Left lobe of liver (tissue), 2 donors: ENCODE measurements around the gene PFKFB3. TPM values are rescaled to one million over a fixed set of nuclear protein-coding genes. Genes with fewer than 3 reads are reported as not detected.
A peak's percentile ranks its signal among the peaks of the same experiment; 100 is the strongest.
"Not testable (repeated sequence)": the region's sequence is repeated elsewhere in the genome, so short reads cannot be mapped to it uniquely, and the experiment has no call there.

Experiments used
- ATAC-seq: fragments of 200-7000 bp; cut with Tn5 transposase; one replicate; pipeline ENCODE4 v1.9.1; 2020; ENCODE audit warnings: mild to moderate bottlenecking, moderate library complexity
- DNase-seq: peaks from one replicate; pipeline ENCODE4 v3.0.0-alpha.2; 2020; ENCODE audit warnings: low spot score
- total RNA-seq: library from RNA; stranded (reverse); gene quantifications from one replicate; pipeline ENCODE4 v1.2.1, GENCODE V29; 2021
- donor health status: DM: no; HTN: no; CAD: no; lungs with moderate emphysema.
- donor health status: DM: no; HTN: yes; CAD: no.

The PFKFB3 gene
- total RNA-seq, 1 donor from 2014 or later: 39.2 TPM

DNA sequence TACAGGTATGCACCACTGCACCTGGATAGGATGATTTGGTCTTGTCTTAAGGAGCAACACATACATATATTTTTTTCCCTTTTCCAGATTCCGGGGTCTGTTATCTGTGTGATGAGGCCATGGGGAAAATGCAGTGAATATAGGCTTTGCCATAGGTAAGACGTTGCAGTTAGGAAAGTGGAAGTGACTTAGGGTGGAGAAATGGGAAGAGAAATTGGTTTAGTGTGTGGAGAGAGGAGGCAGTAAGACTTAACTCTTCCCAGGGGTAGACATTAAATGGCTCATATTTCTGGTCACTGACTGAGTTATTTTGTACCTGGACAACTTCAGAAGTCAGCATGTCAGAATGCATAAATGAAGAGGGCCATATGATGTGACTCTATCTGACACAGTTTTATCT is 66.7 kb downstream of the PFKFB3 start:
- ATAC-seq (no peak), DNase-seq (no peak)

DNA sequence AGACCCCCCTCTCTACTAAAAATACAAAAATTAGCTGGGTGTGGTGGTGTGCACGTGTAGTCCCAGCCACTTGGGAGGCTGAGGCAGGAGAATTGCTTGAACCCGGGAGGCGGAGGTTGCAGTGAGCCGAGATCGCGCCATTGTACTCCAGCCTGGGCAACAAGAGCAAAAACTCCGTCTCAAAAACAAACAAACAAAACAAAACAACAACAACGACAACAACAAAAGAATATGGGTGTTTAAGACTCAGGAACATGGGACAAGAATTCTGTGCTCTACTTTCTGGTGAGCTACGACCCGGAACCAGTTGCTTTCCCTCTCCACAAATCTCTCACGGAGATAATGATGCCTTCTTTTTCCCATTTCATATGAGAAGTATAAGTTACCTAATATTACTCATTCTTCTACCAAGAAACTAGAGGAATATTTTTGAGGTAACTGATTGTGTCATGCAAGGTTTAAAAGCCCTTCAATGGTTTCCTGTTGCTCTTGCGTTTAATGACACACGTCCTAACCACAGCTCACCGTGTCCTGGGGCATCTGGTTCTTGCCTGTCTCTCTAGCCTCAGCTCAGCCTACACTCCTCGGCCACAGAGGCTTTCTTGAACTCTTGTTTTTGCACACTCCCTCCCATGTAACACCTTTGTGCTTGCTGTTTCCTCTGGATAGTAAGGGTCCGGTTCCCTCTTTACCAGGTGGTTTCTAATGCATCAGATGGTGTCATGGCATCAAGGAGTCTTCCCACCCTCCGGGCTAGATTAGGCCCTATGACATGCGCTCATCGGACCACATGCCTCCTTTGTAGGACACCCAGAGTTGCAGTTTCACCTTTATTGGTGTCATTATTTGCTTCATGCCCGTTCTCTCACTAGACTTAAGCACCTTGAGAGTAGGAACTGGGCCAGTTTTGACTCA is 67.5 kb downstream of the PFKFB3 start:
- ATAC-seq: no peak
- DNase-seq: no peak

DNA sequence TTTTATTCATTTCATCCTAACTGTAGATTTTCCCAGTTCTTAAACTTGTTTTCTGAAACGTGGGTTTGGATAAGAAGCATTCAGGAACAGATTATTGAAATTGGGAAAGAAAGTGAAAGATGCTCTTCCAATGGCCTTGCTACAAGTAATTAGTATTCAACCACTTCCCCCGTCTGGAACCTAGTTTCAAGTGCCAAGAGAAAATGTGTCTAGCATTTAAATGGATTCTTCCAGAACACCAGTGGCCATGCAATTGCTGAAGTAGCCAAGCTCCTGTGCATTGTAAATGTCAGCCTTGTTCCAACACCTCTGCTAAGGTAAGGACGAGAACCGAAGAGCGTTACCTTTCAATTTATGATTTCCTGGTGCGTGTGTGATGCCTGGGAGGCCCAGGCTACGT is 68.2 kb downstream of the PFKFB3 start:
- no peak for ATAC-seq
- DNase-seq: no peak

DNA sequence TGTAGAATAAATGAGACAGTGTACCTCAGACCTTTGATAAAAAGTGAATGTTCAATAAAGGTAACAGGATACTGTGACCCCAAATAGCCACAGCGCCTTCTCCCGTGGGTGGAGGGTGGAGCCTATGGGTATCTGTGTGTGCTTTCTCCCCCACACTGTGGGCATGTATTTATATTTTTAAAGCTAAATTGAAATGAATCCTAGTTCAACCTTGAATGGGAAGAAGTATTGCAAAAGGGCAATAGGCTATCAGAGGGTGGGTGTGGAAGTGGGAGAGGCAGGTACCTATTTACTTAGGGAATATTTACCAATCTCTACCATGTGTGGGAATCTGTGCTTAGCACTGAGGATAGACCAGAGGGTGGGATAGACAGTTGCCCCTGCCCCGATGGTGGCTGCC is 68.9 kb downstream of the PFKFB3 start:
- ATAC-seq (peak; percentile 74), DNase-seq (peak; percentile 85)

DNA sequence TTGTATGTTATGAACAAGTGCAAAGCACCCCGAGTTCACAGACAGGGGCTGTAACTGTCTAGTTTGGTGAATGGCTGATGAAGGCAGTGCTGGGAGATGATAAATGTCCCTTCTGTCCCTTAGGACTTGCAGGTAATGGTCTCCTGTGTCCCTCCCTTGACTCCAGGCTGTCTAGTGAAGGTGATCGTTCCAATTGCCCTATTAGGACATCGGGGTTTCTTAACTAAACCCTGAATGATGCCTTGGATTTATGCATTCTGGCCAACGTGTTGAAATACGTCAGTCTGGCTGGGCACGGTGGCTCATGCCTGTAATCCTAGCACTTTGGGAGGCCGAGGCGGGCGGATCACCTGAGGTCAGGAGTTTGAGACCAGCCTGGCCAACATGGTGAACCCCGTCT is 69.4 kb downstream of the PFKFB3 start:
- ATAC-seq: peak; percentile 59

DNA sequence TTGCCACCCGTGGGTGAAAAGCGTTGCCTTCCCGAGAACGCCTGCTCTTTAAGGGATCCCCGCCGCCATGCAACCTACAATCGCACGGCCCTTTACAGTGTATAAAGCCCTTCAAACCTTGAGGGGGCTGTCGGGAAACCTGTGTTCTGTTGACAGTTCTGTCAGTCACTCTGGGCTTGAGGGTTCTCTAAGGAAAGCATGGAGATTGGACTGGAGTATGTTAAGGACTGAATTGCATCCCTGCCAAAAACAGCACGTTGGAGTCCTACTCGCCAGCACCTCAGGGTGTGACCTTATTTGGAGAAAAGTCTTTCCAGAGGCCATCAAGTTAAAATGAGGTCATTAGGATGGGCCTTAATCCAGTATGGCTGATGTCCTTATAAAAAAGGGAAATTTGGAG is 70.6 kb downstream of the PFKFB3 start:
- DNase-seq: no peak
- peak; percentile 2 for ATAC-seq

More for the DNA sequence above, 69.4 kb downstream of the PFKFB3 start:
- DNase-seq: peak; percentile 76

DNA sequence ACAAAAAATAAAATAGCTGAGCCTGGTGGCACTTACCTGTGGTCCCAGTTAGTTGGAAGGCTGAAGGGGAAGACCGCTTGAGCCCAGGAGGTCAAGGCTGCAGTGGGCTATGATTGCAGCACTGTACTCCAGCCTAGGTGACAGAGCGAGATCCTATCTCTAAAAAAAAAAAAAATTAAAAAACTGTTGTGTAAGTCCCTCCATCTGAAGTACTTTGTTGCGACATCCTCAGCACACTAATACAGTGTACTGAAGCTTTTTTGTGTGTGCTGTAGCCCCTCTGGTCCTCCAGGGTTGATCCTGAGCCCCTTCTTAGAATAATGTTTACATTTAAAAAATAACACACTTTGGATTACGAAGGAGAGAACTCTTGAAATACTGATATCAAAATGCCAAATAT is 71.3 kb downstream of the PFKFB3 start:
- ATAC-seq (peak; percentile 34), DNase-seq (no peak)

DNA sequence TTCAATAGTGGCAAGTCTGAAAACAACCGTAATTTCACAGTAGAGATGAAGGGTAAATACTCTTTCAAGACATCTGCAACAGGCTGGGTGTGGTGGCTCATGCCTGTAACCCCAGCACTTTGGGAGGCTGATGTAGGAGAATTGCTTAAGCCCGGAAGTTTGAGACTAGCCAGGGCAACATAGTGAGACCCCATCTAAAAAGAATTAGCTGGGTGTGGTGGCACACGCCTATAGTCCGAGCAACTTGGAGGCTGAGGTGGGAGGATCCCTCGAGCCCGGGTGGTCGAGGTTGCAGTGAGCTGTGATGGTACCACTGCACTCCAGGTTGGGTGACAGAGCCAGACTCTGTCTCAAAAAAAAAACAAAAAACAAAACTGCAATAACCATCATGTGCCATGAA is 71.8 kb downstream of the PFKFB3 start:
- ATAC-seq (no peak), DNase-seq (no peak)

DNA sequence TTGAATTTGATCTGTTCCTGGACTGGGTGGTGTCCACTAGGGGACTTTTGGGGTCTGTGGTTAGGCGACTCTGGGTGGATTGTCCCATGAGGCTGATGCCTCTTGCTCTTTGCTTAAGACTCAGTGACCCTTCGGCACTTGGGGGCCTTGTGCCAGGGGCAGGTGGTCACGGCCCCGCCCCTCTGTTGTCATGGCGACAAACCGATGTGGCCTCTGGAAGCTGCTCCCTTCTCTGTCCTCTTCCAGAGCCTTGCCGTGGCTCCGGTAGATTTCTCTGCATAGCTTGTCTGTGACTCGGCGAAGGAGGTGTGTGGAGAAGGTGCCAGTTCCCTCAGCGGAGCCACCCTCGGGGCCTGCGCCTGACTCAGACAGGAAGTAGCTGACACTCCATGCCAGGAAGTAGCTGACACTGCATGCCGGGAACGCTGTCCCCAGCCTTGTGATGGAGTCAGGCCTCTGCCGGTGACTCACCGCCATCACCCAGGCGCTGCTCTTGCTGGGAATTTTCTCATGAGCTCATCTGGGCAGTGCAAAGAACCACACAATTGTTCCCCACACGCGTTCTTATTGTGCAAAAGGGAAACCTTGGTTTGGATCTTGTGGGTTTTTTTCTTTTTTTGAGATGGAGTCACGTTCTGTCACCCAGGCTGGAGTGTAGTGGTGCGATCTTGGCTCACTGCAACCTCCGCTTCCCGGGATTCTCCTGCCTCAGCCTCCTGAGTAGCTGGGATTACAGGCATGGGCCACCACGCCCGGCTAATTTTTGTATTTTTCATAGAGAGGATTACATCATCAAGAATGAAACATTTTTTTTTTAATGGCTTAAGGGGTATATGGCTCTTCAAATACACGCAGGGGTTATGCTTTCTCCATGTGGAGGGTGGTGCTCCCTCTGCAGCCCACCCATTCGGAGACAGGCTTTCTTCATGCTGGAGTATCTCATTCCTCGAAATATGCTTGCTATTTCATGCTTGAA is 72.6 kb downstream of the PFKFB3 start:
- ATAC-seq: peak; percentile 1
- DNase-seq: peak; percentile 73

DNA sequence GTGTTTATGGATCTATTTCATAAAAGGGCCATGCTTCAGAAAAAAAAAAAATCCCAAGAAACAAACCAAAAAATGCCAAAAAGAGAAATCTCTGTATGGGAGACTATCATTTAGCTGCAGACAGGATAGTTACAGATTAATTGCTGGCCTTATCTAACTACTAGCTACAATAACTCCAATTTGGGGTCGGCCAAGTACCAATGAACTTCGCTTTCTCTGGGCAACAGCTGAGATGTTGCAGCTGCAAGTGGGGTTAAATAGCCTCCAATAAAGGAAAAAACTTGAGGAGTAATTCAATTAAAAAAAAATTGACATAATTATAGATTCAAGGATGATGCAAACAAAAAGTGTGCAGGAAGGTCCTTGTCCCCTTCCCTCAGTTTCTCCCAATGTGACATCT is 73.6 kb downstream of the PFKFB3 start:
- ATAC-seq (no peak), DNase-seq (no peak)

DNA sequence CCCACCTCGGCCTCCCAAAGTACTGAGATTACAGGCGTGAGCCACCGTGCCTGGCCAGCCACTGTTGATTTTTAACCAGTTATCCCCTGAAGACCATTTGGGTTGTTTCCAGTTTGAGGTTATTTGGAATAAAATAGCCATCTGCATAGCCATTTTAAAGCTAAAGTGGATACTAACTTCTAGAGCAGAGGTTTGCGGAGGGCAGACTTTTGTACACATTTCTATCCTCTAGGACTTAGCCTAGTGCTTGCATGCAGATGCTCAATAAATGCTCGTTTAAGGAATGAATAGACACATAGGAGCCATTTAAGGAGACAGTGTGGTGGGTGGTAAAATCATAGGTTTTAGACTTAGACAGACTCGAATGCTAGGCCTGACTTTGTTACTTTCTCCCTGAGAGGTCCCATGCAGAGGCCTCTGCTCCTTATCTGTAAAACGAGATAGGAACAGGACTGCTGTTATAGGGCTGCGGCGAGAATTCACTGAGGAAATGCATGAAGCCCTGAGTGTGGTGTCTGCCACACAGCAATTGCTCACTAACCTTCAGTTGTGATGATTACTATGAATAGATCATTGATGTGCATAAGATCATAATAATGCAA is 75.9 kb downstream of the PFKFB3 start:
- DNase-seq: peak; percentile 42
- ATAC-seq: no peak

DNA sequence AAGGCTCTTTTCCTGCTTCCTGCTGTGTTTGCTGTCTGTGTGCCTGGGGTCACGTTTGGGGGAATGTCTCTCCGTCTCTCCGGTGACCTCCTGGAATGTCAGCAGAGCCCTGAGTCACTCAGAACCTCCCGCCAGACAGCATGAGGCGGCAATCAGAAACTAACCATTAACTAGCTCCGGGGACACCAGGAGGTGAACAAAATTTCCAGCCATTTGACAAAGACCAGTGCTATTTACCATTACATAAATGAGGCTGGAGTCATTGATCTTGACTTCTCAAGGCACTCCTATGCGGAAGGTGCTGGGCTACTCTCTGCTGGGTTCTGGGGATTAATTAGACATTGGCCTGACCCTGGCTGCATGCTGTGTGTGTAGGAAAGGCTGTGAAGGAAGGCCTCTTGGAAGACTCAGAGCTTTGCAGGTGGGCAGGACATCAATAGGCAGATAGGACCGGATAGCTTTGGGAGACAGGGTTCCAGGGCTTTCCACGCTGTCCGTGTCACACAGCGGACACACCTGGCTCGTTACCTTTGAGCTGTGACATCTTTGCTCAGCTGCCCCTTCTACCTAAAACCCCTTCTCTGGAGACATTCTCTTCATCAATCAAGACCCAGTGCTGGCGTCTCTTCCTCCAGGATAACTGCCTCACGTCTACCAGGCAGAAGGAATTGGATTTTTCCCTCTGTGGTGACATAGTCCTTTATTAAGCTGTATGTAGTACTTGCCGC is 77.0 kb downstream of the PFKFB3 start:
- ATAC-seq: peak; percentile 89
- peak; percentile 89 for DNase-seq

DNA sequence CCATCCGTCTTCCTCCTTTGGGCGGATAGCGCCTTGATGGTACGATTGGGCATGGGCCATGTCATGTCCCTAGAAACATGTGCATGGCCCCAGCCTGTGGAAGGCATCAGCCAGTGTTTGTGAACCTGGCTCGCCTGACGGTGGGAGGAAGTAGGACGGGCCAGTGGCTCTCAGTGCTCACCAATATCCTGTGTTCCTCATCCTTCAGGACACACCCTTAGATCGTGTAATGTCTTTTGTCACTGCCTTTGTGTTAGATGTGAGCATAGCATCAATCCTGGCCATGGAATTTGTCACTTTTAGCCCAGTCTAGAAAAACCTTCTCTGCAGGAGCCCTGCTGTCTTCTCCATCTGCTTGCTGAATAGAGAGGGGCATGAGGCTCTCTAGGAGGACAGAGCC is 77.6 kb downstream of the PFKFB3 start:
- peak; percentile 14 for ATAC-seq
- DNase-seq: no peak

DNA sequence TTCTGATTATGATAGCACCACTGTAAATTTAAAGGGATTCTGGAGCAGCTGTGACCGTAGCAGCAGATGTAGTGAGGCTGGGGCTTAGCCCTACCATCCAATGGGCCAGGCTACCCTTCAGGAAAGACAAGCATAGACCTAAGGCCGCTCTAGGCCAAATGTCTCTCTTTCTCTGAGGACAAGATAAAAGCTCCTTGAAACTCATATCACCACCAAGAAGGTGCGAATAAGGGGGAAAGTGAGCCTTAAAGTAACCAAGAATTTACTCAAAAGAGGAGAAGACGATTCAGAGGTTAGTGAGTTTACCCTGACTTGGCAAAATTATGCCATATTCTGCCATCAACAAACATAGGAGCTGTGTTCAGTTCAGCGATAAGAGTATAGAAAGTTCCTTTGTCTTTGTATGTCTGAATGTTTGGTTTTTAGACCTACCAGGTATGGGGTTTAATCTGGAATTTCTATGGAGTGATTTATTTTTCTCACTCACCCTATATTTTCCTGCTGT is 79.8 kb downstream of the PFKFB3 start:
- ATAC-seq (no peak), DNase-seq (no peak)

DNA sequence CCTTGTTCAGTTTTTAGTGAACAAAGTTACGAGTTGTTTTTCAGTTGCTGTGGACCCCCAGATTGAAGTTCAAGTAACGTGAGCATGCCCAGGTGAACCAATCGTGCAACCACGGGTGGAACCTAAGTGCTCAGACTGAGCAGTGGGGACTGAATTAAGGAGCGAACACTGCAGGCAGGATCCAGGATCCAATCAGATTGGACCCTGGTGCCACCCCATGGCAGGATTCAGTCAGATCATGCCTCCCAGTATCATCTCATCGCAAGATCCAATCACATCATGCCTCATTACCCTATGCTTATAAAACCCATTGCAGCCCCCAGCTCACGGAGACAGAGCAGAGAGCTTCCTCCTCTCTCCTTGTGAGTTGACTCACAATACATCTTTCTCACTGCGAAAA is 80.9 kb downstream of the PFKFB3 start:
- no peak for DNase-seq
- no peak for ATAC-seq

DNA sequence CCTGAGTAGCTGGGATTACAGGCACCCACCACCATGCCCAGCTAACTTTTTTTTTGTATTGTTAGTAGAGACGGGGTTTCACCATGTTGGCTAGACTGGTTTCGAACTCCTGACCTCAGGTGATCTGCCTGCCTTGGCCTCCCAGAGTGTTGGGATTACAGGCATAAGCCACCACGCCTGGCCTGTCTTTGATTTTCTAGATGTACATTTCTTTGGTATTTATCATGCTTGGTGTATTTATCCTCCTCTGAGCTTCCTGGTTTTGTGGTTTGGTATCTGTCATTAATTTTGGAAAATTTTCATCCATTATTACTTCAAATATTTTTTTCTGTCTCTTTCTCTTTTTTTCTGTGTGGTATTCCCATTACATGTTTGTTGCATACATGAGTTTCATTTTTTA is 87.9 kb downstream of the PFKFB3 start:
- ATAC-seq, DNase-seq: not testable (repeated sequence)

DNA sequence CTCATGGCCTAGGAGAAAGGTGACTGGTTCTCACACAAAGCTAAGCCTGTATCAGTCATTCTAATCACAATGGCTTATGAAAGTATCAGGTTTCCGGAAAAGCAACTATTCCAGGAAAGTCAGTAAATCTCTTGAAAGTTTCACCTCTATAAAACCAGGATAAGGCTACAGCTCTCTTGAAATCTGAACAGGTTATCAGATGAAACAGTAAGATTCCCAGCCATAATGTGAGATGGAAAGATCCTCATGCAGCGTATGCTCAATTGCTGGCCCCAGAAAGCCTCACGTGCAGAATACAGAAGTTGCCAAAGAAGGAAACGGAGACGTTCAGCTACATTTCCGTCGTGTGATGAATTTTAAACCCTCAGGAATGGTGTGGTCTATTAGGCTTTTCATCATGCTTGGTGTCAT is 90.0 kb downstream of the PFKFB3 start:
- ATAC-seq (no peak), DNase-seq (peak; percentile 41)

DNA sequence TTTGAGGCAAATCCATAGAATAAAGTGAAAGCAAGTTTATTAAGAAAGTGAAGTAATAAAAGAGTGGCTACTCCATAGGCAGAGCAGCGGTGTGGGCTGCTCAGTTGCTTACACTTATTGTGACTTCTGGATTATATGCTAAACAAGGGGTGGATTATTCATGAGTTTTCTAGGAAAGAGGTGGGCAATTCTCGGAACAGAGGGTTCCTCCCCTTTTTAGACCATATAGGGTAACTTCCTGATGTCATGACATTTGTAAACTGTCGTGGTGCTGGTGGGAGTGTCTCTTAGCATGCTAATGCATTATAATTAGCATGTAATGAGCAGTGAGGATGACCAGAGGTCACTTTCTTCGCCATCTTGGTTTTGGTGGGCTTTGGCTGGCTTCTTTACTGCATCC is 93.7 kb downstream of the PFKFB3 start:
- ATAC-seq, DNase-seq: not testable (repeated sequence)

DNA sequence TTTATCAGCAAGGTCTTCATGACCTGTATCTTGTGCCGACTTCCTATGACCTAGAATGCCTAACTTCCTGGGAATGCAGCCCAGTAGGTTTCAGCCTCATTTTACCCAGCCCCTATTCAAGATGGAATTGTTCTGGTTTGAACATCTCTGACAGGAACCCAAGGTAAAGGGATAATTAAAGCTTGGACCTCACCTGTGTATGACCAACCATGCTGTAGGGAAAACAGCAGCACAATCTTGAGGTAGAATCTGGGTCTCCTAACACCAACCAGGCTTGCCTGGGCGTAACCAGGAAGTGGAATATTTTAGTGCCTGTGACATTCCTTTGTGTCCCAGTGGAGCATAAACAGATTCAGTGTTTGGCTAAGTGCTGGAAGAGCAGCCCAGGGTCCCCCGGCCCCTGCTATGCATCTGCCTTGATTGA is 94.1 kb downstream of the PFKFB3 start:
- DNase-seq: no peak
- ATAC-seq: no peak

DNA sequence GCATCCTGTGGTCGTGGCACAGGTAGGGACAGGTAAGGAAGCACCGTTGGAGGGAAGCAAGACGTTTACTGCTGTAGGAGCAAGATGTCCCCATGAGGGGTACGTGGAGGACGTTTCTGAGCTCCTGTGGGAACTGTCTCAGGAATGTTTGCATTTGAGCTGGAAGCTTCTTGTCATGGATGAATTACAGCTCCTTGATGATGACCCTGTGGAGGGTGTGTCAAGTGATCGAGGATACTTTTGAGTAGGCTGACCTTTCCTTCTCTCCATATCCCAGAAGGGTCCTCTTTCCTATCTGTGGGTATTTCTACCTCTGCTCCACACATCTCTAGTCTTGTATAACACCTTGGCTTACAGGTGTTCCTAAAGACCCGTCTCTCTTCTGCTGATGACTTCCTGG is 94.8 kb downstream of the PFKFB3 start:
- DNase-seq (no peak), ATAC-seq (no peak)
